Stimulated activated naive CD8-positive, alpha-beta T cell treated with anti-CD3 and anti-CD28 coated beads, Interleukin-15, Interleukin-2, amounts not matched to agents 100 ng/mL and 50 ng/mL, for 24 hours (primary cell): ENCODE results near the gene TPGS2.
"Not testable (repeated sequence)": the region's sequence is repeated elsewhere in the genome, so short reads cannot be mapped to it uniquely, and the experiment has no call there.

Experiments
- H3K27ac Mint-ChIP-seq: one replicate; pipeline ENCODE4 v1.8.0; 2021; ENCODE audit warnings: mild to moderate bottlenecking, mixed read lengths
- H3K27me3 Mint-ChIP-seq: one replicate; pipeline ENCODE4 v1.8.0; 2021; ENCODE audit warnings: mixed read lengths
- H3K36me3 Mint-ChIP-seq: one replicate; pipeline ENCODE4 v1.8.0; 2021; ENCODE audit warnings: low read depth, mixed read lengths
- H3K4me1 Mint-ChIP-seq: one replicate; pipeline ENCODE4 v1.8.0; 2021; ENCODE audit warnings: low read depth, mixed read lengths
- H3K4me3 Mint-ChIP-seq: one replicate; pipeline ENCODE4 v1.8.0; 2021; ENCODE audit warnings: mild to moderate bottlenecking, mixed read lengths
- H3K9me3 Mint-ChIP-seq: one replicate; pipeline ENCODE4 v1.8.0; 2021; ENCODE audit warnings: mixed read lengths

TPGS2 gene

DNA sequence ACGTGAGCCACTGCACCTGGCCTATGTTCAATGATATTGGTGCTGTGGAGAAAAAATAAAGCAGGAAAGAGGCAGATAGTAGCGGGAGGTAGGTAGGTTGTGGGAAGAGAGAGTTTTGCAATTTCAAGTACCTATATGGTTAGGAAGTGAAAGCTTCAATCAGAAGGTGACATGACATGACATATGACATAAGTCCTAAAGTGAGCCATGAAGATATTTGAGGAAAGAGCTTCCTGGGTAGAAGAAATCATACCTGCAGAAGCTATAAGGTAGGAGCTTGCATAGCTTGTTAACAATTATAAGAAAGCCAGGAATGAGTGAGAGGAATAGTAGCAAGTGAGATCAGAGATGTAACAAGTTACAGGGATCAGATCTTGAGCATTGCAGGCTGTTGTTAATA lies 4.3 kb upstream of the TPGS2 start:
- Mint-ChIP-seq H3K4me1 (peaks cover 25% of the 10 kb centered on the region), H3K9me3 (no peaks in the 10 kb centered on the region), H3K36me3 (peaks cover 25% of the 10 kb centered on the region), H3K27me3 (no peaks in the 10 kb centered on the region), H3K4me3 (no peak overlapping the region), H3K27ac (no peak overlapping the region)

DNA sequence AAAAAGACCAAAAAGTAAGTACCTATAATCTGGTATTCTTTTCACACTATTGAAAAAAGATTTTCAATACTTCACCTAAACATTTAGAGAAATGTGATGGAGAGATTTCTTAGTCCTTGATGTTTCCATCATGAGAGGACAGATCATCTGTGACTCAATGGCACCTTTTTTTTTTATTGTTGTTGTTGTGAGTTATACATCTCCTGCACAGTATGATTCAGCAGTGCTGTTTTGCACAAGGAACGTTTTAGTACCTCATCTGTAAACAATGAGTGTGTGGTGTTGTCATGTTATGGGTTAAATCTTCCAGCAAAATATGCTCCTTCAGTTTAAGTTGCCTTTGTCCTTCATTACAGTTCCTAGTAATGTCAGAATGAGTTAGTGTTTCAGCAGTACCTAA lies 2.3 kb upstream of the TPGS2 start:
- Mint-ChIP-seq H3K9me3 (no peaks in the 10 kb centered on the region), H3K27ac (no peak overlapping the region), H3K36me3 (peaks cover 10% of the 10 kb centered on the region), H3K4me1 (peaks cover 39% of the 10 kb centered on the region), H3K4me3 (no peak overlapping the region), H3K27me3 (no peaks in the 10 kb centered on the region)

GRCh38 chr18:36830158-36830495 lies 1.3 kb upstream of the TPGS2 start:
- Mint-ChIP-seq H3K27ac (no peak overlapping the region), H3K36me3 (peaks cover 5% of the 10 kb centered on the region), H3K27me3 (no peaks in the 10 kb centered on the region), H3K4me3 (peak overlapping the region; percentile 92), H3K4me1 (peaks cover 39% of the 10 kb centered on the region), H3K9me3 (no peaks in the 10 kb centered on the region)

DNA sequence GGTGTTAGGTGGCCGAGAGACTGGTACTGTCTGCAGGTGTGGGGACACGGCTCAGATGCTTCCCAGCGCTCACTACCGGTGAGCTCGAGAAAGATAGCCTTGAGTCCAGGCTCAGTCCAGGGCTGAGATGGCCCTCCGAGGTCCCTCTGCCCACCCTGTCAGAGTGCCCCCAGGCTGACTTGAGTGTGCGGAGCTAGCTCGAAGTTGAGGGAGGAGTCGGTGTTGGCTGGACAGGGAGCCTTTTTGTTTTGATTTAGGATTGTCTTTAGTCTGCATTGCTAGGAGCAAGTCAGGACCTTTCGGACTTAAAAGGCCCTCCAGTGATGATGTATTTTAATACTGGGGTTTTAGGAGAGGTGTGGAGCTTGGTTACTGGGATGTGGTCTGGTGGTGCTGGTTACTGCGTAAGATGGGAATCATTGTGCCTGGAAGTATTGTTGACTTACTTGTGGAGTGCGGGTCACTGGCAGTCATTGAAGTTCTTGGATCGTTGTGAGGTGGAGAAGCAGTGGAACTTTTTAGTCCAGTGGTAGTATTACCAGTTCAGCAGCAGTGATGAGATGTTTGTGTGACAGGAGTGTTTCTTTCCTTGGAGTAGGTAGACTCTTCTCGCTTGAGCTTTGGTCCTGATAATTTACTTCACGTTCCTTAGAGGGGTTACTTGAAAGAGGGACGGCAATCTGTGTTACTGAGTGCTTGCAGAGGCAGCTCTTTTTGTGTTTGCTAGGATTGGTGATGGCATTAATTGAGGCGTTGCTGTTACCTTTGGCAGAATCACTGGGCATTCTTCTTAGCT lies 758 bp upstream of the TPGS2 start:
- peaks cover 41% of the 10 kb centered on the region for H3K4me1 Mint-ChIP-seq
- H3K9me3 Mint-ChIP-seq = no peaks in the 10 kb centered on the region
- H3K4me3 Mint-ChIP-seq = peak overlapping the region; percentile 92
- H3K27ac Mint-ChIP-seq = peak overlapping the region; percentile 85
- peaks cover 5% of the 10 kb centered on the region for H3K36me3 Mint-ChIP-seq
- no peaks in the 10 kb centered on the region for H3K27me3 Mint-ChIP-seq

DNA sequence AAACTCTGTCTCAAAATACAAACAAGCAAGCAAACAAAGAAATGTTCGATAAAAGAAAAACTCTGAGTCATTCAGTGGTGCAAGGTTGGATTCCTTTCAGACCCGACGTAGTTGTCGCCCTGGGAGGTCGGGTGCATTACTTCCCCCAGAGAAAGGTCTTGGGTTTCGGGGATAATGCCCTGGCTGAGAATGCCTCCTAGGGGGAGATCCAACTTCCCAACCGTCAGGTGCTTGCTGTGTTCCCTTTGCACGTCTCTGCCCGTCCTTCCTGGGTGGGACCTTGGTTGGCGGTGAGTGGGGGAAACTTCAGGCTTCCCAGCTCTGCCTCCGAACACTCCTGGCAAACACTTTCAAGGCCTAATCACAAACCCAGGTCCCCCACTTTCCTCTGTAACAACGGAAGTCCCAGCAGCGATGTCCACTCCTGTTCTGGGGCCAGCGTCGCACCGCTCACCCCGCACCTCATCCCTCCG lies 609 bp downstream of the TPGS2 start:
- peaks cover 47% of the 10 kb centered on the region for H3K4me1 Mint-ChIP-seq
- H3K27me3 Mint-ChIP-seq = no peaks in the 10 kb centered on the region
- peak overlapping the region; percentile 92 for H3K4me3 Mint-ChIP-seq
- H3K36me3 Mint-ChIP-seq = peaks cover 14% of the 10 kb centered on the region
- peak overlapping the region; percentile 94 for H3K27ac Mint-ChIP-seq
- no peaks in the 10 kb centered on the region for H3K9me3 Mint-ChIP-seq

- H3K9me3 Mint-ChIP-seq = no peaks in the 10 kb centered on the region
- no peak overlapping the region for H3K4me3 Mint-ChIP-seq
These were observed 2.2 kb downstream of the TPGS2 start for GRCh38 chr18:36826556-36826955.

GRCh38 chr18:36825526-36825925 lies 3.3 kb downstream of the TPGS2 start:
- H3K9me3 Mint-ChIP-seq = no peaks in the 10 kb centered on the region
- H3K27me3 Mint-ChIP-seq = no peaks in the 10 kb centered on the region
- no peak overlapping the region for H3K27ac Mint-ChIP-seq
- peaks cover 24% of the 10 kb centered on the region for H3K36me3 Mint-ChIP-seq
- H3K4me3 Mint-ChIP-seq = no peak overlapping the region
- peaks cover 33% of the 10 kb centered on the region for H3K4me1 Mint-ChIP-seq

More at GRCh38 chr18:36826556-36826955, 2.2 kb downstream of the TPGS2 start:
- Mint-ChIP-seq H3K27ac (no peak overlapping the region), H3K36me3 (peaks cover 19% of the 10 kb centered on the region), H3K27me3 (no peaks in the 10 kb centered on the region), H3K4me1 (peaks cover 43% of the 10 kb centered on the region)

DNA sequence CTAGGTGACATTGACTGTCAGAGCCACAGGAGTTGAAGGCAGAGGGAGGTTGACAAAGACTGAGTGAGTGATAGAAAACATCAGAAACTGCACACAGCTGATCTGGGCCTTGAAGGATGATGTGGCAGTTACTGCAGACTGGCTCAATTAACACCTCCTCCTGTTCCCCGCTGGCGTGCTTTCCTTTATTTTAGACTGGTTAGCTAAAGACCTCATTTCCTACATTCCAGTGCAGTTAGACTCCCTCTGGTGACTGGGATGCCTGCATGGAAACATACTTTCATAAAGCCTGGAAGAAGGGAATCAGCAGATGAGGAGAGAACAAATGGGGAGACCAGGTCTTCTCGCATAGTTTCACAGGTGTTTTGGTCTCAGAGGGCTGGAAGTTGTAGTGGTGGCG lies 7.1 kb downstream of the TPGS2 start:
- Mint-ChIP-seq H3K36me3 (peaks cover 36% of the 10 kb centered on the region), H3K27me3 (no peaks in the 10 kb centered on the region), H3K4me3 (no peak overlapping the region), H3K4me1 (peaks cover 11% of the 10 kb centered on the region), H3K27ac (no peak overlapping the region), H3K9me3 (no peaks in the 10 kb centered on the region)

GRCh38 chr18:36819621-36820020 lies 9.2 kb downstream of the TPGS2 start:
- Mint-ChIP-seq H3K36me3 (peaks cover 33% of the 10 kb centered on the region), H3K9me3 (no peaks in the 10 kb centered on the region)

GRCh38 chr18:36818652-36819051 lies 10.2 kb downstream of the TPGS2 start:
- Mint-ChIP-seq H3K4me1 (no peaks in the 10 kb centered on the region), H3K36me3 (peaks cover 34% of the 10 kb centered on the region), H3K9me3 (no peaks in the 10 kb centered on the region), H3K27ac (no peak overlapping the region), H3K27me3 (no peaks in the 10 kb centered on the region), H3K4me3 (no peak overlapping the region)

More at GRCh38 chr18:36819621-36820020, 9.2 kb downstream of the TPGS2 start:
- H3K27me3 Mint-ChIP-seq = no peaks in the 10 kb centered on the region
- peaks cover 7% of the 10 kb centered on the region for H3K4me1 Mint-ChIP-seq
- H3K4me3 Mint-ChIP-seq = no peak overlapping the region
- H3K27ac Mint-ChIP-seq = no peak overlapping the region

GRCh38 chr18:36817039-36817438 lies 11.8 kb downstream of the TPGS2 start:
- no peaks in the 10 kb centered on the region for H3K27me3 Mint-ChIP-seq
- H3K9me3 Mint-ChIP-seq = no peaks in the 10 kb centered on the region
- H3K27ac Mint-ChIP-seq = no peak overlapping the region
- no peak overlapping the region for H3K4me3 Mint-ChIP-seq
- H3K4me1 Mint-ChIP-seq = no peaks in the 10 kb centered on the region
- H3K36me3 Mint-ChIP-seq = peaks cover 42% of the 10 kb centered on the region

GRCh38 chr18:36816096-36816495 lies 12.7 kb downstream of the TPGS2 start:
- H3K36me3 Mint-ChIP-seq = peaks cover 36% of the 10 kb centered on the region
- not testable (repeated sequence) for H3K27me3 Mint-ChIP-seq, H3K9me3 Mint-ChIP-seq, H3K4me3 Mint-ChIP-seq, H3K27ac Mint-ChIP-seq, H3K4me1 Mint-ChIP-seq

DNA sequence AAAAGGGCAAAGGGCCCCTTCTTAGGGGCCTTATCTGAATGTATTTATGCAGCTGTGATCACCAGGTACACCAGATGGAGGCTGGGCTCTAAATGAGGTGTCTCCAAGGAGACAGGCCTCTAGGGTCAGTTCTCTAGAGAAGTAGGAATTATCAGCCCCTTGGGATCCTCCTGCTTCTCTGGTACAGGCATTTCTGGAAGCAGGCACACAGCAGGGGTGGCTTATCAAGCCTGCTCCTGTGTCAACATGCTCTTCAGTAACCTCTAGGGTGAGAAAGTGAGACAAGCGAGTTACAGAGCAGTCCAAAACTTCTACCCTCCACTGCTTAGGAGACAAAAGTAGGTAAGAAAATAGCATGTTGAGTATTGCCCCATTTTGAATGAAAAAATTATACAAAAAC lies 13.8 kb downstream of the TPGS2 start:
- Mint-ChIP-seq H3K27ac (no peak overlapping the region), H3K36me3 (peaks cover 33% of the 10 kb centered on the region), H3K4me1 (no peaks in the 10 kb centered on the region), H3K9me3 (no peaks in the 10 kb centered on the region), H3K4me3 (no peak overlapping the region), H3K27me3 (no peaks in the 10 kb centered on the region)

DNA sequence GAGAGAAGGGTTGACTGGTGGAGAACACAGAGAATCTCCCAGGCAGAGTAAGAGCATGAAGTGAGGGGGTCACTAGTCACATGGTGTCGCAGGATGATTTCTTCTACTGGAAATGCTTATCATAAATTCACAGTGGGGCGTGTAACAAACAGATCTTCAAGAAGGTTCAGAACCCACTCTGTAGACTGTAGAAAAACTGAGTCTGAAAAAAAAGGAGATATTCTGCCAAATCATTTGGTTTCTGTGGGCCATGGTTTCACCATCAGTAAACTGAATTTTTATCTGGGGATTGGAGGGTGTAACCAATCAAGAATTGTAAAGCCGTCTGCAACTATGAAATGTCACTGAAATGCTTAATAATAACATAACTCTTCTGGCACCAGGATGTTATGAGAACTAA lies 15.0 kb downstream of the TPGS2 start:
- Mint-ChIP-seq H3K36me3 (peaks cover 33% of the 10 kb centered on the region), H3K9me3 (no peaks in the 10 kb centered on the region), H3K27me3 (no peaks in the 10 kb centered on the region), H3K4me3 (no peak overlapping the region), H3K4me1 (no peaks in the 10 kb centered on the region), H3K27ac (peak overlapping the region; percentile 9)

- Mint-ChIP-seq H3K27ac (no peak overlapping the region), H3K27me3 (no peaks in the 10 kb centered on the region), H3K4me1 (no peaks in the 10 kb centered on the region), H3K36me3 (peaks cover 33% of the 10 kb centered on the region), H3K4me3 (no peak overlapping the region), H3K9me3 (no peaks in the 10 kb centered on the region)
These were observed 15.6 kb downstream of the TPGS2 start for GRCh38 chr18:36813101-36813775.
